ENCODE data around the gene SIPA1. TPM values are rescaled to one million over a fixed set of nuclear protein-coding genes. Genes with fewer than 3 reads are reported as not detected.
"Not testable (repeated sequence)": the region's sequence is repeated elsewhere in the genome, so short reads cannot be mapped to it uniquely, and the experiment has no call there.

The SIPA1 gene
- total RNA-seq, 1 donor from 2014 or later = 128 TPM

GRCh38 chr11:65655570-65656332, 17.9 kb downstream of the SIPA1 start:
- Mint-ChIP-seq H3K4me3 (ENCODE audit: low read depth) (no peak overlapping the region), H3K36me3 (ENCODE audit: low read depth) (peaks cover 69% of the 10 kb centered on the region), H3K9me3 (no peaks in the 10 kb centered on the region), H3K4me1 (ENCODE audit: low read depth) (peaks cover 37% of the 10 kb centered on the region), H3K27ac (peak overlapping the region; percentile 0), H3K27me3 (ENCODE audit: low read depth) (no peaks in the 10 kb centered on the region)
- intact Hi-C loops (cut with micrococcal nuclease) = no loop called here
- DNase-seq (ENCODE audit: low spot score) = no peak

- Mint-ChIP-seq H3K36me3 (ENCODE audit: low read depth) (peaks cover 74% of the 10 kb centered on the region), H3K9me3 (no peaks in the 10 kb centered on the region), H3K27ac (no peak overlapping the region), H3K4me1 (ENCODE audit: low read depth) (peaks cover 32% of the 10 kb centered on the region), H3K27me3 (ENCODE audit: low read depth) (no peaks in the 10 kb centered on the region), H3K4me3 (ENCODE audit: low read depth) (no peak overlapping the region)
- intact Hi-C loops (cut with micrococcal nuclease) = no loop called here
- no peak for DNase-seq (ENCODE audit: low spot score)
Observed at GRCh38 chr11:65657426-65657825, 19.5 kb downstream of the SIPA1 start.

- peaks cover 26% of the 10 kb centered on the region for H3K4me1 Mint-ChIP-seq (ENCODE audit: low read depth)
- intact Hi-C loops (cut with micrococcal nuclease) = no loop called here
- peaks cover 74% of the 10 kb centered on the region for H3K36me3 Mint-ChIP-seq (ENCODE audit: low read depth)
- H3K27me3 Mint-ChIP-seq (ENCODE audit: low read depth) = no peaks in the 10 kb centered on the region
- no peak overlapping the region for H3K4me3 Mint-ChIP-seq (ENCODE audit: low read depth)
- H3K9me3 Mint-ChIP-seq = no peaks in the 10 kb centered on the region
- DNase-seq (ENCODE audit: low spot score) = no peak
- no peak overlapping the region for H3K27ac Mint-ChIP-seq
Observed at GRCh38 chr11:65658174-65659021, 20.5 kb downstream of the SIPA1 start.

- Mint-ChIP-seq H3K27me3 (ENCODE audit: low read depth) (no peaks in the 10 kb centered on the region), H3K4me3 (ENCODE audit: low read depth) (peak overlapping the region; percentile 56), H3K27ac (peak overlapping the region; percentile 71), H3K36me3 (ENCODE audit: low read depth) (peaks cover 63% of the 10 kb centered on the region), H3K9me3 (no peaks in the 10 kb centered on the region), H3K4me1 (ENCODE audit: low read depth) (peaks cover 25% of the 10 kb centered on the region)
- intact Hi-C loops (cut with micrococcal nuclease) = no loop called here
- DNase-seq (ENCODE audit: low spot score) = no peak
Observed at GRCh38 chr11:65660038-65660437, 22.1 kb downstream of the SIPA1 start.

GRCh38 chr11:65660908-65661307, 23.0 kb downstream of the SIPA1 start:
- H3K9me3 Mint-ChIP-seq; DNase-seq (ENCODE audit: low spot score); H3K27ac Mint-ChIP-seq; intact Hi-C loops (cut with micrococcal nuclease); H3K27me3 Mint-ChIP-seq (ENCODE audit: low read depth): not testable (repeated sequence)
- Mint-ChIP-seq H3K4me1 (ENCODE audit: low read depth) (peaks cover 25% of the 10 kb centered on the region), H3K4me3 (ENCODE audit: low read depth) (peak overlapping the region; percentile 83), H3K36me3 (ENCODE audit: low read depth) (peaks cover 54% of the 10 kb centered on the region)

GRCh38 chr11:65661599-65662246, 23.8 kb downstream of the SIPA1 start:
- intact Hi-C loops (cut with micrococcal nuclease) = loop anchor here (1.0 to 2.0 kb wide), 3 partner anchors 8 to 197 kb away; partner anchors contain the start of genes CFL1, MAP3K11 and PCNX3
- H3K4me3 Mint-ChIP-seq (ENCODE audit: low read depth) = peak overlapping the region; percentile 83
- peaks cover 21% of the 10 kb centered on the region for H3K4me1 Mint-ChIP-seq (ENCODE audit: low read depth)
- H3K27ac Mint-ChIP-seq = peak overlapping the region; percentile 20
- H3K9me3 Mint-ChIP-seq = no peaks in the 10 kb centered on the region
- H3K27me3 Mint-ChIP-seq (ENCODE audit: low read depth) = no peaks in the 10 kb centered on the region
- peaks cover 47% of the 10 kb centered on the region for H3K36me3 Mint-ChIP-seq (ENCODE audit: low read depth)
- no peak for DNase-seq (ENCODE audit: low spot score)

GRCh38 chr11:65662247-65662798, 24.4 kb downstream of the SIPA1 start:
- peaks cover 41% of the 10 kb centered on the region for H3K36me3 Mint-ChIP-seq (ENCODE audit: low read depth)
- H3K9me3 Mint-ChIP-seq = no peaks in the 10 kb centered on the region
- DNase-seq (ENCODE audit: low spot score) = no peak
- intact Hi-C loops (cut with micrococcal nuclease) = loop anchor here (1.0 to 2.0 kb wide), 3 partner anchors 9 to 196 kb away; partner anchors contain the start of genes CFL1, MAP3K11 and PCNX3
- peaks cover 20% of the 10 kb centered on the region for H3K4me1 Mint-ChIP-seq (ENCODE audit: low read depth)
- peak overlapping the region; percentile 20 for H3K27ac Mint-ChIP-seq
- no peaks in the 10 kb centered on the region for H3K27me3 Mint-ChIP-seq (ENCODE audit: low read depth)
- H3K4me3 Mint-ChIP-seq (ENCODE audit: low read depth) = peak overlapping the region; percentile 83

- intact Hi-C loops (cut with micrococcal nuclease) = loop anchor here (1.0 to 2.0 kb wide), 3 partner anchors 10 to 196 kb away; partner anchors contain the start of genes CFL1, MAP3K11 and PCNX3
- no peaks in the 10 kb centered on the region for H3K27me3 Mint-ChIP-seq (ENCODE audit: low read depth)
- H3K9me3 Mint-ChIP-seq = no peaks in the 10 kb centered on the region
- peaks cover 34% of the 10 kb centered on the region for H3K36me3 Mint-ChIP-seq (ENCODE audit: low read depth)
- H3K27ac Mint-ChIP-seq = peak within 1 kb of the TSS; percentile 92
- DNase-seq (ENCODE audit: low spot score) = peak; percentile 87
- peaks cover 19% of the 10 kb centered on the region for H3K4me1 Mint-ChIP-seq (ENCODE audit: low read depth)
- peak within 1 kb of the TSS; percentile 86 for H3K4me3 Mint-ChIP-seq (ENCODE audit: low read depth)
Observed at GRCh38 chr11:65662799-65663638, 25.1 kb downstream of the SIPA1 start, which contains the start of gene RELA. Gene RELA, minus strand, starts transcription at chr11:65662916. Its CDS starts 84 bp downstream, at chr11:65662832.

- H3K27ac Mint-ChIP-seq = peak overlapping the region; percentile 92
- H3K27me3 Mint-ChIP-seq (ENCODE audit: low read depth) = no peaks in the 10 kb centered on the region
- intact Hi-C loops (cut with micrococcal nuclease) = loop anchor here (2.0 kb wide), 2 partner anchors 49 to 195 kb away; partner anchors contain the start of genes CFL1, MAP3K11 and PCNX3
- H3K9me3 Mint-ChIP-seq = no peaks in the 10 kb centered on the region
- no peak for DNase-seq (ENCODE audit: low spot score)
- H3K4me3 Mint-ChIP-seq (ENCODE audit: low read depth) = peak overlapping the region; percentile 86
- peaks cover 19% of the 10 kb centered on the region for H3K4me1 Mint-ChIP-seq (ENCODE audit: low read depth)
- H3K36me3 Mint-ChIP-seq (ENCODE audit: low read depth) = peaks cover 28% of the 10 kb centered on the region
Observed at GRCh38 chr11:65663639-65664200, 25.8 kb downstream of the SIPA1 start.

GRCh38 chr11:65672180-65672860, 34.4 kb downstream of the SIPA1 start:
- no peak overlapping the region for H3K27ac Mint-ChIP-seq
- intact Hi-C loops (cut with micrococcal nuclease) = no loop called here

GRCh38 chr11:65672982-65673381, 35.1 kb downstream of the SIPA1 start:
- Mint-ChIP-seq H3K4me3 (ENCODE audit: low read depth) (no peak overlapping the region), H3K9me3 (no peaks in the 10 kb centered on the region), H3K27ac (no peak overlapping the region), H3K4me1 (ENCODE audit: low read depth) (peaks cover 2% of the 10 kb centered on the region), H3K27me3 (ENCODE audit: low read depth) (no peaks in the 10 kb centered on the region), H3K36me3 (ENCODE audit: low read depth) (no peaks in the 10 kb centered on the region)
- intact Hi-C loops (cut with micrococcal nuclease) = no loop called here
- DNase-seq (ENCODE audit: low spot score) = no peak

More at GRCh38 chr11:65672180-65672860, 34.4 kb downstream of the SIPA1 start:
- Mint-ChIP-seq H3K9me3 (no peaks in the 10 kb centered on the region), H3K36me3 (ENCODE audit: low read depth) (no peaks in the 10 kb centered on the region), H3K27me3 (ENCODE audit: low read depth) (no peaks in the 10 kb centered on the region), H3K4me1 (ENCODE audit: low read depth) (peaks cover 2% of the 10 kb centered on the region), H3K4me3 (ENCODE audit: low read depth) (no peak overlapping the region)
- no peak for DNase-seq (ENCODE audit: low spot score)
